HEK293 (cell line): Measurements from ENCODE around the gene TOP3B.

ENCODE experiments used
- BCL6B ChIP-seq: fragments of 450-650 bp; formaldehyde crosslinking; IDR thresholded peaks from 2 replicates; pipeline ENCODE4 v1.5.1; 2017; ENCODE audit warnings: missing biosample characterization, missing genetic modification characterization
- ELK4 ChIP-seq: IDR thresholded peaks from 2 replicates; pipeline ENCODE4 v1.6.1; 2011; ENCODE audit warnings: mild to moderate bottlenecking, low read depth, low read length, borderline replicate concordance
- SALL2 ChIP-seq: fragments of 450-650 bp; formaldehyde crosslinking; IDR thresholded peaks from 2 replicates; pipeline ENCODE4 v1.5.0; 2017; ENCODE audit warnings: missing biosample characterization, mild to moderate bottlenecking, missing genetic modification characterization, borderline replicate concordance
- SP3 ChIP-seq: fragments of 450-650 bp; formaldehyde crosslinking; IDR thresholded peaks from 2 replicates; pipeline ENCODE4 v1.5.1; 2016; ENCODE audit warnings: missing biosample characterization, missing genetic modification characterization
- SP7 ChIP-seq: fragments of 450-650 bp; formaldehyde crosslinking; IDR thresholded peaks from 2 replicates; pipeline ENCODE4 v1.5.1; 2016; ENCODE audit warnings: missing biosample characterization, missing genetic modification characterization
- ZBTB7A ChIP-seq: fragments of 450-650 bp; formaldehyde crosslinking; IDR thresholded peaks from 2 replicates; pipeline ENCODE4 v1.5.1; 2016; ENCODE audit warnings: low read depth, missing biosample characterization, missing genetic modification characterization
- ZFP3 ChIP-seq: fragments of 450-650 bp; formaldehyde crosslinking; IDR thresholded peaks from 2 replicates; pipeline ENCODE4 v1.5.1; 2016; ENCODE audit warnings: low read depth, missing biosample characterization, missing genetic modification characterization
- ZNF10 ChIP-seq: fragments of 450-650 bp; formaldehyde crosslinking; IDR thresholded peaks from 2 replicates; pipeline ENCODE4 v1.5.1; 2017; ENCODE audit warnings: missing biosample characterization, missing genetic modification characterization
- ZNF155 ChIP-seq: fragments of 450-650 bp; formaldehyde crosslinking; IDR thresholded peaks from 2 replicates; pipeline ENCODE4 v1.5.1; 2016; ENCODE audit warnings: missing biosample characterization, missing genetic modification characterization
- ZNF16 ChIP-seq: fragments of 450-650 bp; formaldehyde crosslinking; IDR thresholded peaks from 2 replicates; pipeline ENCODE4 v1.5.1; 2016; ENCODE audit warnings: low read depth, missing biosample characterization, missing genetic modification characterization
- ZNF169 ChIP-seq: fragments of 450-650 bp; formaldehyde crosslinking; IDR thresholded peaks from 2 replicates; pipeline ENCODE4 v1.5.1; 2016; ENCODE audit warnings: missing biosample characterization, missing genetic modification characterization
- ZNF184 ChIP-seq: fragments of 450-650 bp; IDR thresholded peaks from 2 replicates; pipeline ENCODE4 v1.5.1; 2018; ENCODE audit warnings: missing biosample characterization, mild to moderate bottlenecking, missing genetic modification characterization
- ZNF221 ChIP-seq: fragments of 450-650 bp; formaldehyde crosslinking; IDR thresholded peaks from 2 replicates; pipeline ENCODE4 v1.5.1; 2017; ENCODE audit warnings: missing biosample characterization, missing genetic modification characterization, borderline replicate concordance
- ZNF292 ChIP-seq: fragments of 450-650 bp; formaldehyde crosslinking; IDR thresholded peaks from 2 replicates; pipeline ENCODE4 v1.5.1; 2016; ENCODE audit warnings: low read depth, missing biosample characterization, missing genetic modification characterization, borderline replicate concordance
- ZNF302 ChIP-seq: fragments of 450-650 bp; formaldehyde crosslinking; IDR thresholded peaks from 2 replicates; pipeline ENCODE4 v1.5.1; 2016; ENCODE audit warnings: missing biosample characterization, missing genetic modification characterization, low read depth
- ZNF335 ChIP-seq: fragments of 450-650 bp; formaldehyde crosslinking; conservative IDR thresholded peaks from 2 replicates; pipeline ENCODE4 v1.5.1; 2016; ENCODE audit warnings: missing biosample characterization, missing genetic modification characterization
- ZNF37A ChIP-seq: fragments of 450-650 bp; IDR thresholded peaks from 2 replicates; pipeline ENCODE4 v1.5.1; 2018; ENCODE audit warnings: missing biosample characterization, missing genetic modification characterization
- ZNF394 ChIP-seq: fragments of 450-650 bp; formaldehyde crosslinking; IDR thresholded peaks from 2 replicates; pipeline ENCODE4 v1.5.1; 2016; ENCODE audit warnings: missing biosample characterization, missing genetic modification characterization, mild to moderate bottlenecking, moderate library complexity, borderline replicate concordance
- ZNF426 ChIP-seq: fragments of 450-650 bp; formaldehyde crosslinking; IDR thresholded peaks from 2 replicates; pipeline ENCODE4 v1.5.1; 2017; ENCODE audit warnings: missing biosample characterization, missing genetic modification characterization, mild to moderate bottlenecking, inconsistent platforms, moderate library complexity
- ZNF488 ChIP-seq: fragments of 450-650 bp; formaldehyde crosslinking; IDR thresholded peaks from 2 replicates; pipeline ENCODE4 v1.5.1; 2016; ENCODE audit warnings: missing biosample characterization, missing genetic modification characterization
- ZNF518A ChIP-seq: fragments of 450-650 bp; formaldehyde crosslinking; conservative IDR thresholded peaks from 2 replicates; pipeline ENCODE4 v1.5.1; 2016; ENCODE audit warnings: low read depth, missing biosample characterization, missing genetic modification characterization
- ZNF580 ChIP-seq: fragments of 450-650 bp; formaldehyde crosslinking; IDR thresholded peaks from 2 replicates; pipeline ENCODE4 v1.5.1; 2016; ENCODE audit warnings: missing biosample characterization, missing genetic modification characterization
- ZNF654 ChIP-seq: fragments of 450-650 bp; formaldehyde crosslinking; IDR thresholded peaks from 2 replicates; pipeline ENCODE4 v1.5.1; 2016; ENCODE audit warnings: low read depth, missing biosample characterization, missing genetic modification characterization
- ZNF701 ChIP-seq: fragments of 450-650 bp; formaldehyde crosslinking; IDR thresholded peaks from 2 replicates; pipeline ENCODE4 v1.5.1; 2016; ENCODE audit warnings: missing biosample characterization, missing genetic modification characterization
- ZNF707 ChIP-seq: fragments of 450-650 bp; formaldehyde crosslinking; IDR thresholded peaks from 2 replicates; pipeline ENCODE4 v1.5.1; 2016; ENCODE audit warnings: missing biosample characterization, missing genetic modification characterization
- ZNF768 ChIP-seq: fragments of 450-650 bp; formaldehyde crosslinking; IDR thresholded peaks from 2 replicates; pipeline ENCODE4 v1.5.1; 2018; ENCODE audit warnings: missing biosample characterization, mild to moderate bottlenecking, missing genetic modification characterization
- ZNF777 ChIP-seq: fragments of 450-650 bp; formaldehyde crosslinking; IDR thresholded peaks from 2 replicates; pipeline ENCODE4 v1.5.1; 2017; ENCODE audit warnings: missing biosample characterization, missing genetic modification characterization, borderline replicate concordance
- ZNF837 ChIP-seq: fragments of 450-650 bp; formaldehyde crosslinking; IDR thresholded peaks from 2 replicates; pipeline ENCODE4 v1.5.1; 2016; ENCODE audit warnings: missing biosample characterization, missing genetic modification characterization
- ZSCAN16 ChIP-seq: fragments of 450-650 bp; formaldehyde crosslinking; IDR thresholded peaks from 2 replicates; pipeline ENCODE4 v1.5.1; 2016; ENCODE audit warnings: missing biosample characterization, missing genetic modification characterization
- TF ChIP-seq, protein P1 (sequence below): fragments of 450-650 bp; formaldehyde crosslinking; optimal IDR thresholded peaks from 2 replicates; pipeline ENCODE3; 2016; ENCODE audit warnings: missing biosample characterization, mild to moderate bottlenecking, missing genetic modification characterization

Gene TOP3B

DNA sequence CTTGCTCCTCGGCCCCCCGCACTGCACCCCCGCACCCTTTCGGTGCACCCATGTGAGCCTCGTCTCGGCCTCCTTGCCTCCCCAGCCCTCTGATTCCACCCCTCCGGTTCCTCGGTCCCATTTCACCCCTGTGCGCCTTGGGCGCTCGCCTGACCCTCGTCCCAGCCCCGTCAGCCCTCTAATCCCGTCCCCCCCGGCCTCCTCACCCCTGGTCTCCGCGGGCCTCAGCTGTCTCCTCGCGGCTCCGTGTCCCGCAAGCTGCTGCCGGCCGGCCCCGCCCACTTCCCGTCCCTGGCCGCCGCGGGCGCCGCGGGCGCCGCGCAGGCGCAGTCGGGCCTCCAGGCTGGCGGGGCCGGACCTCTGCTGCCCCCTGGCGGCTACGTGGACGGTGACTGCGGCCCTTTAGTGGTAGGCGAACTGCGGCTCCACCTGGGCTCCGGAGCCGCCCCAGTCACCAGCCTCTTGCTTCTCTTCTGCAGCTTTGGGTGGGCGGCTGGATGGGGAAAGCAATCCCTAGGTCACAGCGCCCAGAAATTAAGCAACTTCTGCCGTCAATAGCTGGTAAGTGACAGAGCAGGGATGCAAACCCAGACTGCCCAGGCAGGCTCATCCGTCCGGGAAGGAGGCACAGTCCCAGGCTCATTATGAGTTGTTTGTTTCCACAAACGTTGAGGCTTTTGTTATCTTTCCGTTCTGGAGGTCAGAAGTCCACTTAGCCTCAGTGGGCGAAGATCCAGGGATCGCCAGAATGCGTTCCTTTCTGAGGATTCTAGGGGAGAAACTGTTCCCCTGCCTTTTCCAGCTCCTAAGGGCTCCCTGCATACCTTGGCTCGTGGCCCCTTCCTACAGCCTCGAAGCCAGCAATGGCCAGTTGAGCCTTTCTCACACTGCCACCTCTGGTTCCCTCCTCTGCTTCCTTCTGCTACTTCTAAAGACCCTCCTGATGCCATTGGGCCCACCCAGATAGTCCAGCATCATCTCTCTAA, 29.7 kb downstream of the TOP3B start, which contains the start of gene PPM1F (continued):
- TF ChIP-seq ELK4 (no peak), BCL6B (tag by site-specific recombination) (no peak), ZNF654 (tag by site-specific recombination) (no peak; the same call in 1 of the 2 replicates), ZNF837 (tag by site-specific recombination) (no peak), SP7 (tag by site-specific recombination) (0 out of 2 replicates have a peak, but pooled peaks have one; percentile 18), ZNF184 (no peak), ZNF518A (tag by site-specific recombination) (no peak), SP3 (tag by site-specific recombination) (peak; percentile 56), ZNF488 (tag by site-specific recombination) (no peak), ZNF221 (tag by site-specific recombination) (no peak), ZFP3 (no peak), ZNF394 (tag by site-specific recombination) (no peak), ZNF580 (tag by site-specific recombination) (no peak), ZNF292 (tag by site-specific recombination) (no peak), ZSCAN16 (tag by site-specific recombination) (no peak), ZBTB7A (tag by site-specific recombination) (no peak), ZNF10 (tag by site-specific recombination) (no peak), ZNF155 (tag by site-specific recombination) (no peak), ZNF335 (tag by site-specific recombination) (peak; percentile 40; the same call in 1 of the 2 replicates), ZNF302 (tag by site-specific recombination) (no peak), ZNF777 (tag by site-specific recombination) (no peak), ZNF768 (tag by site-specific recombination) (no peak), ZNF169 (tag by site-specific recombination) (no peak), ZNF37A (tag by site-specific recombination) (no peak), ZNF16 (no peak), ZNF426 (tag by site-specific recombination) (no peak), ZNF701 (no peak), ZNF707 (tag by site-specific recombination) (no peak), SALL2 (tag by site-specific recombination) (no peak)
- TF ChIP-seq, protein P1, sequence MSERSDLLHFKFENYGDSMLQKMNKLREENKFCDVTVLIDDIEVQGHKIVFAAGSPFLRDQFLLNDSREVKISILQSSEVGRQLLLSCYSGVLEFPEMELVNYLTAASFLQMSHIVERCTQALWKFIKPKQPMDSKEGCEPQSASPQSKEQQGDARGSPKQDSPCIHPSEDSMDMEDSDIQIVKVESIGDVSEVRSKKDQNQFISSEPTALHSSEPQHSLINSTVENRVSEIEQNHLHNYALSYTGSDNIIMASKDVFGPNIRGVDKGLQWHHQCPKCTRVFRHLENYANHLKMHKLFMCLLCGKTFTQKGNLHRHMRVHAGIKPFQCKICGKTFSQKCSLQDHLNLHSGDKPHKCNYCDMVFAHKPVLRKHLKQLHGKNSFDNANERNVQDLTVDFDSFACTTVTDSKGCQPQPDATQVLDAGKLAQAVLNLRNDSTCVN (tag by site-specific recombination): peak; percentile 45
